HG03520 (cell line): ENCODE results near the gene CEP131.
"Not testable (repeated sequence)": the region's sequence is repeated elsewhere in the genome, so short reads cannot be mapped to it uniquely, and the experiment has no call there.

Experiments
- ATAC-seq: cut with Tn5 transposase; IDR thresholded peaks from one replicate; pipeline ENCODE4 v1.9.1; 2021; ENCODE audit warnings: mild to moderate bottlenecking, moderate library complexity; ENCODE audit not compliant: unreplicated experiment

Gene CEP131

DNA sequence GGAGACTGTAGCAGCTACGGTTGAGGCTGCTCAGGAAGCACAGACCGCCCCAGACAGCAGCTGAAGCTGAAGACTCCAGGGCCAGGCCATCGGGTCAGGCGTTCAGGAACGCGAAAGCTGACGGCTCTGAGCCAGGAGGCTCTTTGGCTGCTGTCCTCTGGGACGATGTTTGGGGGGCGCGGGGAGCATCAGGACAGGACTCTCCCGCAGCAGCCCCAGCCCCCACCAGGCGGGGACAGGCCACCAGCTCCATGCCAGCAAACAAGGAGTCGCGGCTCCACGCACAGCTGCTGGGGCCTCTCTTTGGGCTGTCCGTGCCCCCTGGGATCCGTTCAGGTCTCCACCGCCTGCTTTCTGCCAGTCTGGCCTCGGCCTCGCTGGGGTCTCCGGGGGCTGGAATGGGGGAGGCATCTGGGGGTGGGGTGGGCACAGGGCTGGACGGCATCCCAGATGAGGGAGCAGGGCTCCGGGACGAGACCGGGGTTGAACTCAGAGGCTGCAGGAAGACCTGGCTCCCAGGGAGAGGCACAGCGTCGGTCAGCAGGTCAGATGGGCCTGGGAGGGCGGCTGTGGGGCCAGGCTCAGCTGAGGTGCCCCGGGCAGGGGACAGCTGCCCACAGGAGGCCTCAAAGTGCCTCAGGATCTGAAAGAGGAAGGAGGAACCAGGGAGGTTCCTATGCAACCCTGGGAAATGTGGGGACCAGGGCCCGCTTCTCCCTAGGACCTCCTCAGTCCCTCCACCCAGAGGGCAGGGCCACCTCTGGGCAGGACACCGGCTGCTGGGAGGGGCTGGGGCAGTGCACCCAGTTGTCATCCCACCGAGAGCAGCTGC, 6.3 kb upstream of the CEP131 start:
- ATAC-seq, result no peak

DNA sequence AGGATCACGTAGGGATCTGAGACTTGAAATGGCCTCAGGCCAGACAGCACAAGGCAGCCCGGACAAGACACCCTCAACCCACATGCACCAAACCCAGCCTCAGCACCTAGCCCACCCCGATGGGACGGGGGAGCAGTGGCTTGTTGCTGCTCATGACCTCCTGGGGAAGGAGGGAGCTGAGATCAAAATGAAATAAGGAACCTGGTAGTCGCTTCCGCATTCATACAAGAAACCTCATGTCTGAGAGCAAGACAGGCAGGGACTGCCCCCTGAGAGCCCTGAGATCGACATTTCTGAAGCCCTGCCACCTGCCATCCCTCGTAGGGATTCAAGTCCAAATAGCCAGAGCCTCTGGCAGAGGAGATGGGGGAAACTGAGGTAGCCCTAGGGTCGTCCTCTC, 5.7 kb upstream of the CEP131 start:
- no peak for ATAC-seq

DNA sequence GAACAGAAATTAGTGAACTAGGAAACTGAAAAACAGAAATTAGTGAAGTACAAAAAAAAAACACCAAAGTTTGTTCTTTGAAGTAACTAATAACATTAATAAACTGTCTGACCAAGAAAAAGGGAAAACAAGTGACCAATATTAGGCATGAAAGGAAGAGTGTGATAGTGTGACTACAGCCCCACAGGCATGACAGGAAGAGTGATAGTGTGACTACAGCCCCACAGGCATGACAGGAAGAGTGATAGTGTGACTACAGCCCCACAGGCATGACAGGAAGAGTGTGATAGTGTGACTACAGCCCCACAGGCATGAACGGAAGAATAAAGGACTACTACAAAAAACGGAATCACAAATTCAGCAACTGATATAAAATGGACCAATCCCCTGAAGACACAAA, 4.9 kb upstream of the CEP131 start:
- ATAC-seq, result not testable (repeated sequence)

DNA sequence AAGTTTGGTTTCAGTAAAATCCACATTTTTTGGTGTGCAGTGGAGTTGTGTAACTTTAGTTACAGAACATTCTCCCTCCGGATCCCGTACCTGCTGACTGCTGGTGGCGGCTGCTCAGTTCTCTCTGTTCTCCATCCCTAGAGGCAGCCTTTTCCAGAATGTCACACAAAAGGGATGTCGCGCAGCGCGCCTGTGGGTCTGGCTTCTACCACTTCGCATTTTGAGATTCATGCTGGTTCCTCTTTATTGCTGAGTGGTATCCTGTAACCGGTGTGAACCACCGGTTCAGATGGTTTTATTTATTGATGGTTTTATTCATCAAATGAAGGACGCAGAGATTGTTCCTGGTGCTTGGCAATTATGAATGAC, 981 bp upstream of the CEP131 start:
- no peak for ATAC-seq

DNA sequence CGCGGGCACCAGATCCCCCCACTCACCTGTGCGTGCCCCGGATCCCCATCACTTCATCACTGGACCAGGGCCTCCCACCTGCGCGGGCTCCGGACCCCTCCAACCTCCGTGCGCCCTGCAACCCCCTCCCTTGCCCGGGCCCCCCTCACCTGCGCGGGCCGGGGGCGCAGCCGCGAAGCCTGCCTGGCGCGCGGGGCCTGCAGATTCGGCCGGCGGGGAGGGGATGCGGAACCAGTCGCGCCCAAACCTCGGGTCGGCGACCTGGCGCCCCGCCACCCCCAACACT, 202 bp downstream of the CEP131 start:
- ATAC-seq, result no peak

DNA sequence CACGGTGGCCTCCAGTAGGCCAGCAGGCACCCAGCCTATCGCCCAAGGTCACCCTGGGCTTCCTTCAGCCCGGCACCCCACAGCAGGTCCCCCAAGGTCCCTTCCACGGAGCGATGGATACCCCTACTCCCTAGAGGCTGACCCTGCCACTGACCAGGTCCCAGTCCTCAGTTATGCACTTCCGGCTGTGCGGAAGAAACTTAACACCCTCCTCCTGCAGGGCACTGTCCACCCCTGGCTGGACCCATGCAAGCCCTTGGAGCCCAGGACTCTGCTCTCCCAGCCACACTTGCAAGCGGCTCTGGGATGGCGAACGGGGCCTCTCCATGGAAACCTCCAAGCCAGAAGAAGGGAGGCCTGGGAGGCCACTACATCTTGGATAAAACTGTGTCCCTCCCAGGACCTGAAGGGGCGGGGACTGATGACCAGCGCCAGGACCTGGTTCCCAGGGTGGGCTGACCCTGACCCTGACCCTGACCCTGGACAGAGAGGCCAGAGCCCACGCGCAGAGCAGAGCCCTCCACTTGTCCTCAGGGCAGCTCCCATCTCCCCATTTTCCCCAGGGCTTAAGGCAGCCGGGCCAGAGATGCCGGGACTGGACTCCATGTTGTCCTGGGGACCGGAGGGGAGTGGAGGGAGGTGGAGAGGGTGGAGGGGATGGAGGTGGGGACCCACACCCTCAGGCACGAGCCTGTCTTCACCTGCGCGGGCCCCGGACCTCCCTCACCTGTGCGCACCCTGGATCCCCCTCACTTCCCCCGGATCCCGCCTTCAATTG, 734 bp downstream of the CEP131 start:
- no peak for ATAC-seq

DNA sequence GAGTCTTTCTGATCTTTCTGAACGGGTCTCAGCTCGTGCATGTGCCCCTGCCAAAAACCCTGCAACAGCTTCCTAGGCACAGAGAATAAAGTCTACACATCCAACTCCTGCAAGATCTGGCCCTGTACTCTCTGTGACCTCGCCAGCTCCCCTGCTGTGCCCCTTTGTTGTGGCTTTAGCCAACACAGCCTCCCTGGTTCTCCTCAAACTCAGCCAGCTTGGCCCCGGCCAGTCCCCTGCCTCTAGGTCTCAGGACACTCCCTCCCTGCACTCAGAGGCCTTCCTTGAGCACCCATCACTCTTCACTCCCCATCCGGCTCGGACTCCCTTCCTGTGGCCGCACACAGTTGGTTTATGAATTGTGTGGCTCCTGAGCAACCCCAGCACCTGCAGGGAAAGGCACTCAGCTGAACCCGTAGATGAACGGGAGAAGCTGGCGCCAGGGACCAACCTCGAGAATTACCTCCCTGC, 1.4 kb downstream of the CEP131 start:
- no peak for ATAC-seq

DNA sequence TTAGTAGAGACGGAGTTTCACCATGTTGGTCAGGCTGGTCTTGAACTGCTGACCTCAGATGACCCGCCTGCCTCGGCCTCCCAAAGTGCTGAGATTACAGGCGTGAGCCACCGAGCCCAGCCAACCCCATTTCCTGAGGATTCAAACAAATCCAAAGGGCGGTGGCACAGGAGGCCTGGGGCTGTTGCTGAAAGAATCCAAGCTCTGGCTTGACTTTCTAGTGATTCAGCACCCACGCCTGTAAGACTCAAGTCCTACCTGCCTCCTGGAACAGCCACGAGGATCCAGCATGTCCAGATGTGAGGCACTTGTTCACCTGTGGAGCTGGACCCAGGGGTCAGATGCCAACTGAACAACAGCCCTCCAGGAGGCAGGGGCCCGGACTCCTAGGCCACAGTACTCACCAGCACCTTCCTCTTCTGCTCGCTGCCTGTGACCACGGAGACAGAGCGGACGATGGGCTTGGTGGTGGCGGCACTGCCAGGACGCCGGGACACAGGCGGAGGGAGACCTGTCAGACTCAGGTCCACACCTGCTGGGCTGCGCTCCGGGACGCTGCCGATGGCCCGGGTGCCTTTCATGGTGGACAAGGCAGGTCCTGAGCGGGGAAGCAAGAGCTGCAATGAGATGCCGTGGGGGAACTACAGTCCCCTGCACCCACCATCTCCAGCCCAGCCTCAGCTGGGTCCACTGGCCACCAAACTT, 3.1 kb downstream of the CEP131 start:
- no peak for ATAC-seq

DNA sequence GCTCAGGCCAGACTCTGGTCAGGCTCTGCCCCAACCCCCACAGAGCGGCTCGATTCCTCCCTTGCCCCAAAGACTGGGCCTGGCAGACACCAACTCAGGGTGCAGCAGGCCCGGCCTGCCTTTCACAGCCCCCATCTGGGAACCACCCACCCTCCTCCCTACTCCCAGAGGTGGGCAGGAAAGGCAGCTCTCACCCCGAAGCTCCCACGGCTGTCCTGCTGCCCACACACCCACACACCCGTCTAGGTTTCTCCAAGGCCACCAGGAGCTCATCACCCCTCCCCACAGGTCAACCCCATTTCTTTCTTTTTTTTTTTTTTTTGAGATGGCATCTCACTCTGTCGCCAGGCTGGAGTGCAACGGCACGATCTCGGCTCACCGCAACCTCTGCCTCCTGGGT, 3.8 kb downstream of the CEP131 start:
- no peak for ATAC-seq

DNA sequence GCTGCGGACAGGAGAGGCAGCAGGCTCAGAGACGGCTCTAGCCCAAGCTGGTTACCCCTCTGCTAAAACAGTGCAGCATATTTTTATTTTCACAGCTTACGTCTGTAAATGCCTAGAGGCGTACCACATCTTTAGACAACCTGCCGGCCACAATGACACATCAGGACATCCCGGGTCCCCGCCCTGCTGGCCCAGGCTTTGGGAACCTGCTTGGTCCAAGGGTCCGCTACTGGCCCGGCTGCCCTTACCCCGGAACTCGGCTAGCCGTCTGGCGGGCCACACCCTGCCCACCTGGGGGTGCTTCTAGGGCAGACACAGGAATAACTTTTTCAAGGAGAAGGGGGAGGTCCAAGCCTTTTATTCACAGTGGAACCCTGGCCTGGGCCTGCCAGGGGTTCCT, 4.3 kb downstream of the CEP131 start:
- ATAC-seq, result no peak

DNA sequence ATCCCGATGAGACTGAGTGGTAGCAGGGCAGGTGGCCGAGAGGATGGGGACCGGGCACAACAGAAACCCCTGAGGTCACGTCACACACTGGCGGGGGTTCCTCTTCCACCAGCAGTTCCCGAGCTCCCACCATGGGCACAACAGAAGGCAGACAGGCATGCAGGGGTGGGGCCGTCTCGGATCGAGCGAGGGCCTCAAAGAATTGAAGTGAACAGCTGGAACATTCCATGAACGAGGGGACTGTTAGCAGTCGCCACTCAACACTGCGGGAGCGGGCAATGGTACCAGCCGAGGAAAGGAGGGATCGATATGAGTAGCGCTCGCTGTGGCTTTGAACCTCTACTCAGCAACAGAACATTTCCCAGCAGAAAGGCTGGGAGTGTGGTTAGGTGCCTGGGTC, 5.3 kb downstream of the CEP131 start:
- no peak for ATAC-seq

DNA sequence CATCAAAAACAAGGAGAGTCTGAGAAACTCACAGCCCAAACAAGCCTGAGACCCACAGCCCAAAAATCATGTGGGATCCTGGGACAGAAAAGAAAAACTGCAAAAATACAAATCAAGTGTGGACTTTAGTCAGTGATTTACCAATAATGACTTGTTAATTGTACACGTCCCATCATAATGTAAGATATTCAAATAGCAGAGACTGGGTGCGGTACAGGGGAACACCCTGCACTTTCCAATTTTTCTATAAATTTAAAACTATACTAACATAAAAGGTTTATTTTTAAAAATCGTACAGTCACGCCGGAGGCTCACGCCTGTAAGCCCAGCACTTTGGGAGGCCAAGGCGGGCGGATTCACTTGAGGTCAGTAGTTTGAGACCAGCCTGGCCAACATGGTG, 8.8 kb downstream of the CEP131 start:
- ATAC-seq, result no peak

DNA sequence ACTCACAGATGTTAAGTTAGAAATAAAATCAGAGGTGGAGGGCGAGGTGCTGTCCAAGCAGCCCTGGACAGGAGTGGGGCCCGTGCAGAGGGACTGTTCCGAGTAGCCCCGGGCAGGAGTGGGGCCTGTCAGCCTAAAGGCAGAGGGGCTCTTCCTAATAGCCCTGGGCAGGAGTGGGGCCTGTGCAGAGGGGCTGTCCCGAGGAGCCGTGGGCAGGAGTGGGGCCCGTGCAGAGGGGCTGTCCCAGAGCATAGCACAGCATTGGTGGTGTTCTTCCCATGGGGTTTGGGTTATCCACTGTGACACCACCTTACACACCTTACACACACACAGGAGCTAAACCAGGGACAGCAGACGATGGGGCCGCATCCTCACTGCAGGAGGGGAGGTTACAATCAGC, 10.4 kb downstream of the CEP131 start:
- no peak for ATAC-seq

DNA sequence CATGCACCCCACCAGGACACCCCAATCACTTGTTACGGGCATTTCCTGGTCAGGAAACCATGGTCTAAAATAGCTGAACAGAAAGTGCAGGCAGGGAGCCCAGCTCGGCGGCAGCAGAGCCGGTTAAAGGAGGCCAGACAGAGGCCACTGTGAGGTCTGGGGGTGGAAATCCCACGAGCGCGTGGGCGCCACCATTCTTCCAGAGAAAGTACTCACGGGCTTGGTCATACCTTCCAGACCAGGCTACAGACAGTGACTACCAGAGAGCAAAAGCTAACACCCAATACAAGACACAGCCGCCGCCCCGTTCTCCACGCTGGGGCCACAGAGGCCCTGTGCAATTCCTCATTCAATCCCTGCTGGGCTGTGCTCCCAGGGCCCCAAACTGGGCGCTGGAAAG, 11.9 kb downstream of the CEP131 start:
- no peak for ATAC-seq

DNA sequence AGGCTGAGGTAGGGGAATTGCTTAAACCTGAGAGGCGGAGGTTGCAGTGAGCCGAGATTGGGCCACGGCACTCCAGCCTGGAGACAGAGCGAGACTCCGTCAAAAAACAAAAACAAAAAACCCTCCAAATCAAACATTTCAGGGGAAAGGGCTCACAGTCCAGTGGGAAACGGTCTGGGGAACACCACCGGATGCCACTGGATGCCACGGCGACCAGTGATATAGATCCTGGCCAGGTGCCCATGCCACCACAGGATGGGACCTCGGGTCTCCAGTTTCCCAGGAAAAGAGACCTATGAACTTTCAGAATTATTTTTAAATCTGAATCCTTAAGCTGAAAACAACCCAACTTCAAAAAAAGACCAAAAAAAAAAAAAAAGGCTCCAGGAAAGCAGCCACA, 12.3 kb downstream of the CEP131 start:
- ATAC-seq, result no peak

DNA sequence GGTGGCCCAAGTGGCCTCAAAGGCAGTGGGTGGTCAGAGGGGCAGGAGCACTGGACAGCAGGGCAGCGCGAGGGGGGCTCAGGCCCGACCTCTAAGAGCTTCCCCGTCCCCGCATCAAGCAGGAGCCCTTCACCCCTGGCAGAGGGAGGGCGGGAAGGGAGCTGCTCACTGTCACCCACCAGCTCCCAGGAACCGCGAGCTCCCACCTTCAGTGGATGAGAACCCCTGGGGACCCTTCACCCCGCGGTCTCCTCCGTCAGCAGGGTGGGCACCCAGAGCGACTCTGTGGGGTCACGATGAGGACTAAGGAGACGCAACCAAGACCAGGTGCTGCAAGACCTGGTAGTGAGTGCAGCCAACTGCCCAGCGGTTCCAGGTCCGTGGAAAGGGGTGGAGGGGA, 13.6 kb downstream of the CEP131 start:
- no peak for ATAC-seq

DNA sequence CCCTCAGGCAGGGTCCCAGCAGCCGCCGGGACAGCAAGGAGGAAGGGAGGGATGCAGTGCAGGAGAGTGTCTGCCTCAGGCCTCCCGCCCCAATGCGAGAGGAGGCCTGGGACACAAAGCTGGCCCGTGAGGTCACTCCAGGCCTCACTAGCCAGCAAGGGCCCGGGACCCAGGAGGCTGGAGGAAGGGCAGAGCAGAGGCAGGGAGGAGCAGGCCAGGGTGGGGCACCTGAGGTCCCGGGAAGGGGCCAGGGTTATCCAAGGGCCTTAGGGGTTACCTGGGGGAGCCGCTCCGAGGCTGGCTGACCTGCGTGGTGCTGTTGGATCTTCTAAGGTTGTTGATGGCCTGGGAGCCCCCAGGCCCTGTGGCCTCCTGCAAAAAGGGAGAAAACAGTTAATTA, 14.1 kb downstream of the CEP131 start:
- ATAC-seq, result no peak

DNA sequence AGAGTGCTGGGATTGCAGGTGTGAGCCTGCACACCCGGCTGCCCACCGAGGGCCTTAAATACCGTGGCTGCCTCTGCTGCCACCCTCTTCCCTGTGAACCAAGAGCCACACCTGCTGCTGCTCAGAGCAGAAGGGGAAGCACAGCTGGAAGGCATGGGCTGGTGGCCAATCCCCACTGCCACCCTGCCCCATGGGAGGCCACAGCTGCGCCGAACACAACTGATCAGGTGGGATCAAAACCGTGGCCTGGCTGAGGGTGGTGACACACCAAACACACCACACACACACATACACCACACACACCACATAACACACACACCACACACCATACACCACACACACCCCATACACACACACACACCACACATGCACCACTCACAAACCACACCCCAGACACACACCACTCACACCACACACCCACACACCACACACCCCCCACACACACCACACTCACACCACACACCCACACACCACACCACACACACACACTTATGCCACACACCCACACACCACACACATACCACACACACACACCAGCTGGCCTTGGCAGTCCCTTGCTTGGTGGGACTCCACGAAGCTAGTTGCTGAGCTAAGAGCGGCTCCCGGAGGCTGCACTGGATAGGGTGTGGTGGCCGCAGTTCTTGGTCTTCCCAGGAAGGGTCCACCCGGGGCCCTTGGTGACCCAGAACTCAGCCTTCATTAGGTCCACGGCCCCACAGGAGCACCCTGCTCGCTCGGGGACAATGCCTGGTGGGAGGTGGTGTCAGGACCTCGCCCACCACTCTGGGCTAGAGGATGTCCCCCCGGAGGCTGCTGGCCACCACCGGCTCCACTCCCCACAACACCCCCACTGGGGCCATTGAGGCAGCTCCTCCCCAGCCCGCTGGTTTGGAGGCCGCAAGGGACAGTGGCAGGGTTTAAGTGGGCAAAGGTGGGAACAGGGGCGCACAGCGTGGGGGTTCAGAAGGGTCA, 14.9 kb downstream of the CEP131 start:
- ATAC-seq, result no peak

DNA sequence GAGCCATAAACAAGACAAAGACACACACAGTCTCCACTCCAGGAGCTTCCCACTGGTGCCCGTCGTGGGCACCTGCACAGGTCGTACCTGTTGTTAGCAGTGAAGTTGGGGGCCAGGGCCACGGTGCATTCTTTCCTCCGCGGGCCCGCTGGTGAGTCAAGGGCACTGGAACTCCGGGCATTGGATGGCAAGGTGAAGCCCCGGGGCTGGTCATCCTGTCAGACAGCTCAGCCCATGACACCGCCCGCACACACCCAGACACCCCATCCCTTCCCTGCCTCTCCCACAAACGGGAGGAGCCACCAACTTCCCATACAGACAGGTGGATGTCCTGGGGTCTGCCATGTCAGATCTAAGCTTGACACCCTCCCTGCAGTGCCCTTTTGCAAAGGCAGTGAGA, 16.1 kb downstream of the CEP131 start:
- ATAC-seq, result no peak

DNA sequence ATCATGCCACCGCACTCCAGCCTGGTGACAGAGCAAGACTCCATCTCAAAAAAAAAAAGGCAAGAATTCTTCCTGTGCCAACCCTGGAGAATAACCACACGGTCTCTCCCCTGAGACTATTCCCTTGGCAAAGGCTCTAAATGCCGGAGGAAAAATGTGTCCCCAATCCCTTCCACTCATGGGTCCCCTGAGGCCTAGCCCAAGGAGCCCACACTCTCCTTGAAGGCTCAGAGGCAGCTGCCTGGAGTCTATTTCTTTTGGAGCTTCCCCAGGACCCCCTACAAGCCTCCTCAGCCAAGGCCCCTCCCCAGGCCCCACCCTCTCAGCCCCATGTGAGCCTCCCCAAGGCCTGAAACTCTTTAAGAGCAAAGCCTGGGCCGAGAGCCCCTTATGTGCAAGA, 16.6 kb downstream of the CEP131 start:
- ATAC-seq, result no peak

DNA sequence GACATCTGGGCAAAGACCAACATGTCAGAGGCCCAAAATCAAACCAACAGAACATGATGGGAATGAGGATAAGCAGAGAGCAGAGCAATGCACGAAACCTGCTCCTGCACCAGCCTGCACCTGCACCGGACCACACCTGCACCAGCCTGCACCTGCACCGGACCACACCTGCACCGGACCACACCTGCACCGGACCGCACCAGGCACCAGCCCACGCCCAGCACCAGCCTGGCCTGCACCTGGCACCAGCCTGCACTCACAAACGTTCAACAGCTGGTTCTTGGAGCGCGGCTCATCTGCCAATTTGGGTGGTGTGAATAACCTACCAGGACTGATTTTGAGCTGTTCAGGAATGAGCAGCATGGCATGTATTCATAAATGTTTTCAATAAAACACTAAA, 18.2 kb downstream of the CEP131 start:
- no peak for ATAC-seq
